ENCODE data around the gene CATSPERZ.
"Not testable (repeated sequence)": the region's sequence is repeated elsewhere in the genome, so short reads cannot be mapped to it uniquely, and the experiment has no call there.

CATSPERZ gene

GRCh38 chr11:64318766-64319761 lies 18.9 kb downstream of the CATSPERZ start:
- DNase-seq (ENCODE audit: low read depth, low spot score), result no peak

DNA sequence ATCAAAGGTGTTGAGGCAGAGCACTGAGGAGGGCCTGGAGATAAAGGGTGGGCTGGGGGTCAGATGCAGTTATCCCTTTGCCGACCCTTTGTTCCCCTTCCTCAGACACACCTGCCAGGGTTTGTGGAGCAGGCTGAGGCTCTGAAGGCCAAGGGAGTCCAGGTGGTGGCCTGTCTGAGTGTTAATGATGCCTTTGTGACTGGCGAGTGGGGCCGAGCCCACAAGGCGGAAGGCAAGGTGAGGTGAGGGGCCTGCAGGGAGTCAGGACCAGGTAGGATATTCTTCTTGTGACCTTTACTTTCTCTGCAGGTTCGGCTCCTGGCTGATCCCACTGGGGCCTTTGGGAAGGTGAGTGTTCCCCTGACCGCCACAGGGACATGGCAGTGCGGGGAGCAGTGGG lies 20.4 kb downstream of the CATSPERZ start:
- DNase-seq (ENCODE audit: low read depth, low spot score), result no peak

DNA sequence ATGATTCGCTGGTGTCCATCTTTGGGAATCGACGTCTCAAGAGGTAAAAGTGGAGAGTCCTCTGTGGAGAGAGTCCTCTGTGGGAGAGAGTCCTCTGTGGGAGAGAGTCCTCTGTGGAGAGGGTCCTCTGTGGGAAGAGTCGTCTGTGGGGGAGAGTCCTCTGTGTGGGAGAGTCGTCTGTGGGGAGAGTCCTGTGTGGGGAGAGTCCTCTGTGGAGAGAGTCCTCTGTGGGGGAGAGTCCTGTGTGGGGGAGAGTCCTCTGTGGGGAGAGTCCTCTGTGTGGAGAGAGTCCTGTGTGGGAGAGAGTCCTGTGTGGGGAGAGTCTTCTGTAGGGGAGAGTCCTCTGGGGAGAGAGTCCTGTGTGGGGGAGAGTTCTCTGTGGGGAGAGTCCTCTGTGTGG lies 20.9 kb downstream of the CATSPERZ start:
- no peak for DNase-seq (ENCODE audit: low read depth, low spot score)

GRCh38 chr11:64321533-64321932 lies 21.4 kb downstream of the CATSPERZ start:
- no peak for DNase-seq (ENCODE audit: low read depth, low spot score)

GRCh38 chr11:64322925-64323260 lies 22.7 kb downstream of the CATSPERZ start:
- no peak for DNase-seq (ENCODE audit: low read depth, low spot score)

- DNase-seq (ENCODE audit: low read depth, low spot score), result no peak
Measured at GRCh38 chr11:64323373-64323772, 23.2 kb downstream of the CATSPERZ start.

- DNase-seq (ENCODE audit: low read depth, low spot score), result not testable (repeated sequence)
Measured at GRCh38 chr11:64323984-64324383, 23.8 kb downstream of the CATSPERZ start.

- DNase-seq (ENCODE audit: low read depth, low spot score), result no peak
Measured at GRCh38 chr11:64324692-64325469, 24.7 kb downstream of the CATSPERZ start.

GRCh38 chr11:64327375-64327774 lies 27.2 kb downstream of the CATSPERZ start:
- DNase-seq (ENCODE audit: low read depth, low spot score), result no peak

GRCh38 chr11:64327993-64328392 lies 27.8 kb downstream of the CATSPERZ start:
- DNase-seq (ENCODE audit: low read depth, low spot score), result no peak

DNA sequence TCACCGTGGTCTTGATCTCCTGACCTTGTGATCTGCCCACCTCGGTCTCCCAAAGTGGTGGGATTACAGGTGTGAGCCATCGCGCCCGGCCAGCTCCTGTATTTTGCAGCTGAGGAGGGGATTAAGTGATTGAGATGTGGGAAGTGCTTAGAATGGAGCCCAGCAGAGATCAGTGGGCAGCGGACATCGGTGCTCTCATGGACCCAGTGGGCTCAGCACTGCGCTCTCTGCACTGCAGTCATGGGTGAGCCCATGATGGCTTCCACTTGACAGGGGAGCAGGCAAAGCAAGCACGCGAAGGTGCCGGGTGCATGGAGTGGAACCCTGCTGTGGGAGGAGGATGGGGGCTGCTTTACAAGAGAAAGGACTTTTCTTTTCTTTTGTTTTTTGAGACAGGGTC lies 30.7 kb downstream of the CATSPERZ start:
- DNase-seq (ENCODE audit: low read depth, low spot score), result no peak

DNA sequence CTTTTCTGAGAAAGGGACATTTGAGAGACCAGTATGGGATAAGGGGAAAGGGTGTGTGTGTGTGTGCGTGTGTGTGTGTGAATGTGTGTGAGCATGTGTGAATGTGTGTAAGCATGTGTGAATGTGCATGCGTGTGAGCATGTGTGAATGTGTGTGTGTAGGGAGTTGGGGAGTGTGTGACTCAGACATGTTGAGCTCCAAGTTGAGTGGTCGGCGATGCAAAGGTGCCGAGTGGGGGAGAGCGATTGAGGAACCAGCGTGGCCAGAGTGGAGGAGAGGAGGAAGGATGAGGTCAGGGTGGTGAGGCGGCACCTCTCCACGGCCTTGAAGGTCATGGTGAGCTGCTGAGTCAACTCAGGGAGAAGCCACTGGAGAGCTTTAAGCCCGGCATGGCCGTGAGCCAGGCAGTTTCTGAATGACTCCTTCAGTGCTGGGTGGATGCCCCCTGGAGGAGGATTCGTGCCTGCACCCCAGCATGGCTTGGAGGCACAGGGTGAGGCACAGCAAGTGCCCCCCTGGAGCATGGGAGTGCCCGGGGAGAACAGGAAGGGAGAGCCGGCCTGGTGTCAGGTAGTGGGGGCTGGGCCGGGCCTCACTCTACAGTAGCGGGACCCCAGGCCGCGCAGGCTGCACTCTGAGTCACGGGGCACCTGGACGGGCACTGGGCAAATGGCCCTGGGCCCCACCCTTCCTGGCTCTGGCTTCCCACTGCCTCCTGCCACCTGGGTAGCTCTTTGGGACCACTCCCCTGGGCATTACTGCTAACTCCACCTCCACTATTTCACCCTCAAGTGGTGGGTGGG lies 31.6 kb downstream of the CATSPERZ start:
- no peak for DNase-seq (ENCODE audit: low read depth, low spot score)

GRCh38 chr11:64333556-64333955 lies 33.4 kb downstream of the CATSPERZ start:
- DNase-seq (ENCODE audit: low read depth, low spot score), result no peak

DNA sequence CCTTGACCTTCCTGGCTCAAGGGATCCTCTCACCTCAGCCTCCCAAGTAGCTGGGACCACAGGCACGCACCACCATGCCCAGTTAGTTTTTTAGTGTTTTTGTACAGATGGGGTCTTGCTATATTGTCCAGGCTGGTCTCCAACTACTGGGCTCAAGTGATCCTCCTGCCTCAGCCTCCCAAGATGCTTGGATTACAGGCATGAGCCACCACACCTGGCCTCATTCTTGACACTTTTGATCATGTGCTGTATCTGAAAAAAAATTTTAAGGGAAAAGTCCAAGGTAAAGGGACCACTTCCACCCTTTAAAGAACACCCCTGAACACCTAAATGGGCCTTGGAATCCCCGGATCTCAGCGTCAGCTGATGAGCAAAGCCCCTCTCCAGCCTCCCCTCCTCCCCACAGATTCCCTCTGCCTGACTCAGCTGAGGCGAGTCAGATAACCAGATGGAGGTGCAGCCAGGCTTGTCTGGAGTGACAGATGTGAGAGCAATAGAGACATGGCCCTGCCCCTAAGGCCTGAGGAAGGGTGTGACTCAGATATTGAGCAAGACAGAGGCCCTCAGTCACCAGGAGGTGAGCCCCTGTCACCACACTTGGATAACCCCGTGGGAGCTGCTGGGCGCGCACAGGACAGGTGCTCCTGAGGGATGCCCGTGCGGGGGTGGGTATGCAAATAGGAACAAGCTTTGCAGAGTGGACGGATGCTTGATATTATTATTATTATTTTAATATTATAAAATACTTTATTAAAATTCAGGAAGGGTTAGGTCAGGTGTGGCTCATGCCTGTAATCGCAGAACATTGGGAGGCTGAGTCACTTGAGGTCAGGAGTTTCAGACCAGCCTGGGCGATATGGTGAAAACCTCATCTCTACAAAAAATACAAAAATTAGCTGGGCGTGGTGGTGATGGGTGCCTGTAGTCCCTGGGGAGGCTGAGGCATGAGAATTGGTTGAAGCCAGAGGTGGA lies 34.9 kb downstream of the CATSPERZ start:
- no peak for DNase-seq (ENCODE audit: low read depth, low spot score)

GRCh38 chr11:64337538-64338249 lies 37.5 kb downstream of the CATSPERZ start:
- DNase-seq (ENCODE audit: low read depth, low spot score), result no peak

DNA sequence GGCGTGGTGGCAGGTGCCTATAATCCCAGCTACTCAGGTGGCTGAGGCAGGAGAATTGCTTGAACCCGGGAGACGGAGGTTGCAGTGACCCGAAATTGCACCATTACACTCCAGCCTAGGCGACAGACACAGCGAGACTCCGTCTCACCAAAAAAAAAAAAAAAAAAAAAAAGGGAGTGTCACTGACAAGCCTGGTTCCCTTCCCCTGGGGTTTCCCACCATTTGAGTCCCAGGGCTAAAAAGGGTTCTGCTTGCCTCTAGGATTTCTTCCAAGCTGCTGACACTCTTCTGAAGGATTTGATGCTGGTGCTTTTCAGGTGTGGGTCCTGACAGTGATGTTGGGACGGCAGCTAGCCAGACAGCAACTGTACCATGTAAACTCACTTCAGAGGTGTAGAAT lies 38.6 kb downstream of the CATSPERZ start:
- no peak for DNase-seq (ENCODE audit: low read depth, low spot score)

- no peak for DNase-seq (ENCODE audit: low read depth, low spot score)
Measured at GRCh38 chr11:64339286-64339685, 39.1 kb downstream of the CATSPERZ start.

DNA sequence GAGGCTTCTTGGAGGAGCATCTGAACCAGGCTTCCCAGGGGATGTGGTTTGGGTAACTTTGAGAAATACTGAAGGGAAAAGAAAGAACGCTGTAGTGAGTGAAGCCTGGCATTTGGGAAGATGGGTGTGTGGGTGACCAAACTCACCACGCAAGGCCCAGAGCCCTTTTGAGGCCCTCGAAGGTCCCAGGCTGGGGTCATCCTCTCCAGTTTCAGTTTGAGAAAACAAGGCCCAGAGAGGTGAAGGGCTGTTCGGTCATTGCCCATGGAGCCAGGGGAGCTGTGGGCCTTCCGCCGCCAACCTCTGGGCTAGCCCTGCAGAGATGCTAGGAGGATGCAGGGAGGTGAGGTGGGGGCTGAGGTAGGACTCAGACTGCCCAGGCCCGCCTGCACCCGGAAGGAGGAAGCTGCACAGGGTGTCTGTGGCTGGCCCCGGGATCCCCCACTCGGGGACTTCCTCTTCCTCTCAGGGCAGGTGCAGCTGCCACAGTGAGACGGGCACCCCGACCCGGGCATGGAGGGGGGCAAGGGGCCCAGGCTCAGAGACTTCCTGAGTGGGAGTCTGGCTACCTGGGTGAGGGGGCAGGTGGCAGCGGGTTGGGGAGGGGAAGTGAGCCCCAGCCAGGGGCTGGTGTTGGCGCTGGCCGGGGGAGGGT lies 39.7 kb downstream of the CATSPERZ start, which contains the start of gene CCDC88B:
Gene CCDC88B (plus strand): TSS at position 451 of the 655 bp plus-strand sequence. CDS start 63 bp downstream, at position 514.
- peak; percentile 65 for DNase-seq (ENCODE audit: low read depth, low spot score)

- peak; percentile 61 for DNase-seq (ENCODE audit: low read depth, low spot score)
Measured at GRCh38 chr11:64340671-64341335, 40.6 kb downstream of the CATSPERZ start.

All from activated naive CD8-positive, alpha-beta T cell treated with anti-CD3 and anti-CD28 coated beads, Interleukin-2, amount 50 U/mL, for 16 hours (primary cell).